Chondrocyte (in vitro differentiated cells): Measurements from ENCODE around the gene DNAJC22. TPM values are rescaled to one million over a fixed set of nuclear protein-coding genes. Genes with fewer than 3 reads are reported as not detected.

Experiments
- DNase-seq: peaks from one replicate; pipeline ENCODE4 v3.0.0; 2021; ENCODE audit warnings: mixed read lengths, low spot score
- H3K27ac Mint-ChIP-seq: one replicate; pipeline ENCODE4 v1.8.0; 2021; ENCODE audit warnings: mild to moderate bottlenecking, moderate library complexity, mixed read lengths; ENCODE audit not compliant: unreplicated experiment
- H3K27me3 Mint-ChIP-seq: 2 replicates; pipeline ENCODE4 v1.8.0; 2021; ENCODE audit warnings: low read depth, mixed read lengths
- H3K36me3 Mint-ChIP-seq: 2 replicates; pipeline ENCODE4 v1.8.0; 2021; ENCODE audit warnings: low read depth, mixed read lengths
- H3K4me1 Mint-ChIP-seq: 2 replicates; pipeline ENCODE4 v1.8.0; 2021; ENCODE audit warnings: low read depth, mild to moderate bottlenecking, mixed read lengths
- H3K4me3 Mint-ChIP-seq: one replicate; pipeline ENCODE4 v1.8.0; 2021; ENCODE audit warnings: mild to moderate bottlenecking, moderate library complexity, mixed read lengths; ENCODE audit not compliant: unreplicated experiment
- H3K9me3 Mint-ChIP-seq: 2 replicates; pipeline ENCODE4 v1.8.0; 2021; ENCODE audit warnings: low read depth, mixed read lengths
- CTCF ChIP-seq: fragments of 200-600 bp; sonication (generic); IDR thresholded peaks from 2 replicates; pipeline ENCODE4 v1.5.0; 2021; ENCODE audit warnings: antibody characterized with exemption, mild to moderate bottlenecking, moderate library complexity
- total RNA-seq: library from RNA; stranded (reverse); gene quantifications from 3 replicates; pipeline ENCODE4 v1.2.1, GENCODE V29; 2021

The DNAJC22 gene
- total RNA-seq, 1 donor from 2014 or later: 0.50 TPM

GRCh38 chr12:49339464-49339861 lies 7.2 kb upstream of the DNAJC22 start:
- no peak overlapping the region for H3K27ac Mint-ChIP-seq
- peaks cover 32% of the 10 kb centered on the region for H3K4me1 Mint-ChIP-seq
- no peaks in the 10 kb centered on the region for H3K36me3 Mint-ChIP-seq
- DNase-seq: no peak
- no peak for TF ChIP-seq CTCF
- no peak overlapping the region for H3K4me3 Mint-ChIP-seq
- H3K27me3 Mint-ChIP-seq: peaks cover 15% of the 10 kb centered on the region
- no peaks in the 10 kb centered on the region for H3K9me3 Mint-ChIP-seq

GRCh38 chr12:49340095-49340870 lies 6.4 kb upstream of the DNAJC22 start:
- Mint-ChIP-seq H3K4me1 (peaks cover 32% of the 10 kb centered on the region), H3K36me3 (no peaks in the 10 kb centered on the region), H3K27ac (no peak overlapping the region), H3K4me3 (no peak overlapping the region), H3K9me3 (no peaks in the 10 kb centered on the region), H3K27me3 (peaks cover 15% of the 10 kb centered on the region)
- DNase-seq: no peak
- TF ChIP-seq CTCF: no peak

- peaks cover 20% of the 10 kb centered on the region for H3K27me3 Mint-ChIP-seq
- no peak overlapping the region for H3K27ac Mint-ChIP-seq
- no peak overlapping the region for H3K4me3 Mint-ChIP-seq
- DNase-seq: no peak
- H3K36me3 Mint-ChIP-seq: no peaks in the 10 kb centered on the region
- H3K9me3 Mint-ChIP-seq: no peaks in the 10 kb centered on the region
- TF ChIP-seq CTCF: no peak
- peaks cover 39% of the 10 kb centered on the region for H3K4me1 Mint-ChIP-seq
Observed at GRCh38 chr12:49340971-49341776, 5.5 kb upstream of the DNAJC22 start.

- no peak for TF ChIP-seq CTCF
- DNase-seq: no peak
- H3K27ac Mint-ChIP-seq: no peak overlapping the region
- H3K4me3 Mint-ChIP-seq: peak overlapping the region; percentile 65
- no peaks in the 10 kb centered on the region for H3K36me3 Mint-ChIP-seq
- H3K4me1 Mint-ChIP-seq: peaks cover 43% of the 10 kb centered on the region
- H3K9me3 Mint-ChIP-seq: no peaks in the 10 kb centered on the region
- peaks cover 24% of the 10 kb centered on the region for H3K27me3 Mint-ChIP-seq
Observed at GRCh38 chr12:49341777-49342065, 5.0 kb upstream of the DNAJC22 start.

GRCh38 chr12:49342066-49342913 lies 4.4 kb upstream of the DNAJC22 start:
- DNase-seq: no peak
- Mint-ChIP-seq H3K4me3 (peak overlapping the region; percentile 65), H3K4me1 (peaks cover 45% of the 10 kb centered on the region), H3K36me3 (no peaks in the 10 kb centered on the region), H3K27me3 (peaks cover 21% of the 10 kb centered on the region), H3K27ac (peak overlapping the region; percentile 17), H3K9me3 (no peaks in the 10 kb centered on the region)
- peak; percentile 98 for TF ChIP-seq CTCF
